H1 (cell line): ENCODE measurements around the gene ZNF397. TPM values are rescaled to one million over a fixed set of nuclear protein-coding genes. Genes with fewer than 3 reads are reported as not detected.

Source experiments
- CTCF ChIA-PET: fragments of 300-600 bp; sonication (Branson Sonifier 250); formaldehyde crosslinking; loops from one replicate; lab custom pipeline; 2021; ENCODE audit not compliant: partially characterized antibody; lab: Charles Lee
- POLR2A ChIA-PET: fragments of 300-600 bp; sonication (Branson Sonifier 250); formaldehyde crosslinking; loops from one replicate; lab custom pipeline; 2021; ENCODE audit warnings: inconsistent platforms; ENCODE audit not compliant: partially characterized antibody; lab: Charles Lee
- DNase-seq, 2 experiments: peaks; one replicate each; pipeline versions ENCODE4 v3.0.0 to v3.0.0-alpha.2; 2010 to 2022; ENCODE audit warnings: low spot score in 2 of 2, low read depth in 1 of 2, mixed read lengths in 1 of 2
- FAIRE-seq: peaks from 2 replicates; lab custom pipeline; 2011; peaks lifted over from hg19 to GRCh38; lab: Jason Lieb, UNC
- H2AFZ ChIP-seq: 2 replicates; pipeline ENCODE4 v1.8.1; 2012; ENCODE audit warnings: low read length, inconsistent platforms
- H2AK5ac ChIP-seq: 2 replicates; pipeline ENCODE4 v1.6.1; 2013; ENCODE audit warnings: low read depth, low read length
- H2BK120ac ChIP-seq: replicated peaks from 2 replicates; pipeline ENCODE3; 2013; ENCODE audit warnings: low read depth, low read length, inconsistent platforms
- H2BK12ac ChIP-seq: 2 replicates; pipeline ENCODE4 v1.6.1; 2013; ENCODE audit warnings: low read depth, low read length
- H2BK15ac ChIP-seq: 2 replicates; pipeline ENCODE4 v1.6.1; 2013; ENCODE audit warnings: low read length
- H2BK20ac ChIP-seq: 2 replicates; pipeline ENCODE4 v1.6.1; 2013; ENCODE audit warnings: low read length
- H2BK5ac ChIP-seq: 2 replicates; pipeline ENCODE4 v1.6.1; 2013; ENCODE audit warnings: low read depth, low read length
- H3K14ac ChIP-seq: 2 replicates; pipeline ENCODE4 v1.6.1; 2013; ENCODE audit warnings: inconsistent platforms; ENCODE audit not compliant: insufficient read length
- H3K18ac ChIP-seq: 2 replicates; pipeline ENCODE4 v1.6.1; 2013; ENCODE audit warnings: low read length; ENCODE audit errors: extremely low read depth
- H3K23ac ChIP-seq: 2 replicates; pipeline ENCODE4 v1.6.1; 2013; ENCODE audit warnings: inconsistent platforms; ENCODE audit not compliant: insufficient read length
- H3K23me2 ChIP-seq: 2 replicates; pipeline ENCODE4 v1.6.1; 2013; ENCODE audit warnings: low read depth, low read length
- H3K27ac ChIP-seq: 2 replicates; pipeline ENCODE4 v1.6.1; 2011; ENCODE audit warnings: low read depth, low read length, inconsistent platforms
- H3K27me3 ChIP-seq, 4 experiments: replicated peaks in 1 of 4; 1 replicate in 1 of 4; 2 replicates in 3 of 4; pipeline versions ENCODE4 v1.6.1 to v1.8.1; 2011 to 2013; ENCODE audit warnings: low read length in 3 of 4, mild to moderate bottlenecking in 3 of 4, inconsistent platforms in 2 of 4, mixed read lengths in 2 of 4, moderate library complexity in 1 of 4; ENCODE audit not compliant: control insufficient read depth in 3 of 4, insufficient read depth in 3 of 4; ENCODE audit errors: extremely low read depth in 1 of 4
- H3K36me3 ChIP-seq, 4 experiments: 2 replicates each; pipeline versions ENCODE4 v1.6.1 to v1.8.1; 2011 to 2013; ENCODE audit warnings: mild to moderate bottlenecking in 4 of 4, low read length in 3 of 4, moderate library complexity in 2 of 4, control low read depth in 1 of 4, inconsistent platforms in 1 of 4; ENCODE audit not compliant: insufficient read depth in 4 of 4, control insufficient read depth in 2 of 4
- H3K4ac ChIP-seq: replicated peaks from 2 replicates; pipeline ENCODE3; 2013; ENCODE audit warnings: low read length, low read depth, mixed read lengths, inconsistent platforms; ENCODE audit not compliant: insufficient read length
- H3K4me1 ChIP-seq, 4 experiments: replicated peaks in 1 of 4; 1 replicate in 1 of 4; 2 replicates in 3 of 4; pipeline versions ENCODE4 v1.6.1 to v1.8.1; 2011 to 2013; ENCODE audit warnings: low read length in 3 of 4, inconsistent platforms in 2 of 4, mixed read lengths in 1 of 4; ENCODE audit not compliant: insufficient read depth in 4 of 4, control insufficient read depth in 3 of 4
- H3K4me2 ChIP-seq, 2 experiments: 2 replicates each; pipeline versions ENCODE4 v1.6.1 to v1.8.1; 2011 to 2013; ENCODE audit warnings: low read depth in 2 of 2, low read length in 2 of 2, control low read depth in 1 of 2, inconsistent platforms in 1 of 2, mild to moderate bottlenecking in 1 of 2; ENCODE audit not compliant: insufficient read depth in 1 of 2
- H3K4me3 ChIP-seq, 4 experiments: fragments of 200-600, 300-600 bp in 1 of 4; sonication (generic), shearing (Covaris generic), sonication (Bioruptor Twin) in 1 of 4; 2 replicates each; pipeline versions ENCODE4 v1.5.1 to v1.8.1; 2011 to 2016; ENCODE audit warnings: low read length in 4 of 4, low read depth in 3 of 4, control low read depth in 2 of 4, inconsistent platforms in 2 of 4, mild to moderate bottlenecking in 2 of 4, mixed read lengths in 1 of 4, moderate library complexity in 1 of 4; ENCODE audit not compliant: insufficient read depth in 2 of 4; ENCODE audit errors: extremely low read depth in 1 of 4
- H3K56ac ChIP-seq: replicated peaks from 2 replicates; pipeline ENCODE3; 2013; ENCODE audit warnings: low read depth, mild to moderate bottlenecking, mixed read lengths, low read length, inconsistent platforms; ENCODE audit not compliant: insufficient read length
- H3K79me1 ChIP-seq: 2 replicates; pipeline ENCODE4 v1.6.1; 2013; ENCODE audit warnings: low read depth, low read length, control low read depth
- H3K79me2 ChIP-seq, 2 experiments: 2 replicates each; pipeline versions ENCODE4 v1.6.1 to v1.8.1; 2012 to 2013; ENCODE audit warnings: low read length in 2 of 2, mild to moderate bottlenecking in 2 of 2, inconsistent platforms in 1 of 2; ENCODE audit not compliant: insufficient read depth in 2 of 2, control insufficient read depth in 1 of 2
- H3K9ac ChIP-seq, 4 experiments: replicated peaks in 1 of 4; 1 replicate in 1 of 4; 2 replicates in 3 of 4; pipeline versions ENCODE4 v1.6.1 to v1.8.1; 2011 to 2013; ENCODE audit warnings: low read depth in 3 of 4, low read length in 3 of 4, control low read depth in 2 of 4, mild to moderate bottlenecking in 2 of 4, moderate library complexity in 2 of 4, inconsistent platforms in 1 of 4; ENCODE audit errors: extremely low read depth in 1 of 4
- H3K9me3 ChIP-seq, 2 experiments: 2 replicates each; pipeline versions ENCODE4 v1.6.1 to v1.8.1; 2012 to 2013; ENCODE audit warnings: mild to moderate bottlenecking in 2 of 2, moderate library complexity in 2 of 2, control low read depth in 1 of 2, inconsistent platforms in 1 of 2, low read depth in 1 of 2, low read length in 1 of 2, mixed read lengths in 1 of 2; ENCODE audit not compliant: insufficient read depth in 2 of 2
- H4K20me1 ChIP-seq, 2 experiments: replicated peaks in 1 of 2; 2 replicates each; pipeline versions ENCODE3 to v1.8.1; 2011 to 2013; ENCODE audit warnings: inconsistent platforms in 2 of 2, low read length in 2 of 2, mild to moderate bottlenecking in 1 of 2; ENCODE audit not compliant: insufficient read depth in 2 of 2, control insufficient read depth in 1 of 2
- H4K5ac ChIP-seq: 2 replicates; pipeline ENCODE4 v1.6.1; 2013; ENCODE audit warnings: low read length, low read depth, mixed read lengths, inconsistent platforms; ENCODE audit not compliant: insufficient read length
- H4K8ac ChIP-seq: 2 replicates; pipeline ENCODE4 v1.8.0; 2013; ENCODE audit warnings: mild to moderate bottlenecking, moderate library complexity, low read length, inconsistent platforms; ENCODE audit not compliant: insufficient read depth; ENCODE audit errors: extremely low read depth
- H4K91ac ChIP-seq: replicated peaks from 2 replicates; pipeline ENCODE3; 2013; ENCODE audit warnings: low read length, mixed read lengths, inconsistent platforms; ENCODE audit not compliant: insufficient read length
- ATF2 ChIP-seq: IDR thresholded peaks from 2 replicates; pipeline ENCODE4 v1.6.1; 2012; ENCODE audit warnings: low read length, inconsistent platforms
- BACH1 ChIP-seq: IDR thresholded peaks from 2 replicates; pipeline ENCODE4 v1.6.1; 2012; ENCODE audit warnings: low read length, improper control_type of control experiment
- BCL11A ChIP-seq, 2 experiments: IDR thresholded peaks; one replicate each; pipeline ENCODE4 v1.6.1; 2011; ENCODE audit warnings: low read depth in 2 of 2, low read length in 2 of 2, mild to moderate bottlenecking in 2 of 2
- CHD1 ChIP-seq: IDR thresholded peaks from 2 replicates; pipeline ENCODE4 v1.6.1; 2012; ENCODE audit warnings: low read depth, low read length, improper control_type of control experiment
- CTCF ChIP-seq, 3 experiments: IDR thresholded peaks; 1 replicate in 2 of 3; 2 replicates in 1 of 3; pipeline versions ENCODE4 v1.5.1 to v1.6.1; 2011; ENCODE audit warnings: low read length in 3 of 3, mild to moderate bottlenecking in 3 of 3, inconsistent platforms in 2 of 3, low read depth in 1 of 3, moderate library complexity in 1 of 3; ENCODE audit not compliant: insufficient read depth in 1 of 3; ENCODE audit errors: control extremely low read depth in 1 of 3
- EZH2 ChIP-seq: fragments of 200-600 bp; sonication (generic); IDR thresholded peaks from 2 replicates; pipeline ENCODE4 v1.7.1; 2012; ENCODE audit warnings: low read depth, mild to moderate bottlenecking, moderate library complexity, low read length, inconsistent platforms; ENCODE audit not compliant: severe bottlenecking
- RFX5 ChIP-seq: IDR thresholded peaks from 2 replicates; pipeline ENCODE4 v1.6.1; 2011; ENCODE audit warnings: low read depth, low read length, improper control_type of control experiment, borderline replicate concordance
- TBP ChIP-seq: IDR thresholded peaks from 2 replicates; pipeline ENCODE4 v1.6.1; 2011; ENCODE audit warnings: low read depth, low read length, improper control_type of control experiment
- TEAD4 ChIP-seq: IDR thresholded peaks from 2 replicates; pipeline ENCODE4 v1.6.1; 2012; ENCODE audit warnings: low read depth, low read length, inconsistent platforms, mixed read lengths
- WGBS, 2 experiments: shearing (Covaris generic) in 1 of 2; methylation state at CpG; one replicate each; pipeline versions ENCODE4 v1.1.6 to v1.1.7; 2013 to 2015; ENCODE audit warnings: low lambda C conversion rate in 2 of 2, mixed read lengths in 2 of 2, inconsistent platforms in 1 of 2, low coverage in 1 of 2, missing lambda C conversion rate in 1 of 2; ENCODE audit not compliant: insufficient replicate concordance in 2 of 2, insufficient coverage in 1 of 2, insufficient read length in 1 of 2; ENCODE audit errors: extremely low coverage in 1 of 2, missing lambda C conversion rate in 1 of 2; 5-methylcytosine and 5-hydroxymethylcytosine counted together
- polyA plus RNA-seq, 7 experiments: library from polyadenylated mRNA; depleted of rRNA in 3 of 7; stranded (reverse) in 5 of 7; unstranded in 2 of 7; fragments of >200 nt in 5 of 7; fragments of 200-250 nt in 2 of 7; gene quantifications; 1 replicate in 5 of 7; 2 replicates in 1 of 7; 4 replicates in 1 of 7; pipeline versions ENCODE4 v1.2.1 to v1.2.3, GENCODE V29; 2011 to 2013; ENCODE audit warnings: missing spikeins in 2 of 7, mixed read lengths in 2 of 7
- total RNA-seq: library from RNA; stranded (reverse); fragmentation: NEBNext Ultra II Directional; extraction: Animal tissue kit (Norgen Biotek cat#: 25700); gene quantifications from 2 replicates; pipeline ENCODE4 v1.2.1, GENCODE V29; 2021

The ZNF397 gene
- total and polyA plus RNA-seq, 2 of the 8 experiments (the other 6 are each of a cell fraction or from before 2014, with no cell fraction given), result 9.8 to 39.5 TPM

GRCh38 chr18:35244671-35245070, 3.8 kb downstream of the ZNF397 start:
- H4K91ac ChIP-seq, result no peak overlapping the region
- H3K23me2 ChIP-seq, result peaks cover 3% of the 10 kb centered on the region; the same call in 1 of the 2 replicates
- WGBS, 2 experiments, result 89% methylated on average over 4 of the region's 4 CpGs; no CpG with 5 or more reads in 1 of the 2 experiments
- no peak overlapping the region for H4K8ac ChIP-seq
- no peak overlapping the region for H2BK120ac ChIP-seq
- ChIA-PET POLR2A (interaction anchor here (0.9 to 2.0 kb wide), 2 partner anchors 9 to 45 kb away, joined by 4 to 10 read pairs; partner anchors contain the start of gene ZSCAN30), CTCF (interaction anchor here (0.7 kb wide), 2 partner anchors 44 to 77 kb away, joined by 3 read pairs; no protein-coding TSS in a partner anchor)
- no peak overlapping the region for H2AK5ac ChIP-seq
- no peaks in the 10 kb centered on the region for H3K27me3 ChIP-seq
- H2BK5ac ChIP-seq, result no peak overlapping the region
- FAIRE-seq, result no peak
- no peak overlapping the region for H4K5ac ChIP-seq
- no peak overlapping the region for H3K4me3 ChIP-seq
- H2BK20ac ChIP-seq, result no peak overlapping the region
- no peak overlapping the region for H2AFZ ChIP-seq
- H3K14ac ChIP-seq, result no peak overlapping the region
- peaks cover 0 to 3% (median 0%) of the 10 kb centered on the region in 4 experiments; a peak in 2 of 7 replicates for H3K4me1 ChIP-seq
- no peak overlapping the region for H3K27ac ChIP-seq
- no peak overlapping the region for H3K4me2 ChIP-seq
- 0 out of 2 replicates have a peak, but pooled peaks cover 3% of the 10 kb centered on the region for H3K79me1 ChIP-seq
- peaks cover 38 to 73% (median 66%) of the 10 kb centered on the region in 4 experiments for H3K36me3 ChIP-seq
- peaks cover 3 to 29% of the 10 kb centered on the region in 2 experiments for H3K79me2 ChIP-seq
- no peak overlapping the region for H3K18ac ChIP-seq
- DNase-seq, result no peak
- H4K20me1 ChIP-seq, result no peaks in the 10 kb centered on the region
- H3K4ac ChIP-seq, result no peak overlapping the region
- no peak overlapping the region for H2BK15ac ChIP-seq
- H3K9me3 ChIP-seq, result no peaks in the 10 kb centered on the region
- no peak overlapping the region for H3K56ac ChIP-seq
- H2BK12ac ChIP-seq, result no peak overlapping the region
- H3K23ac ChIP-seq, result no peak overlapping the region
- H3K9ac ChIP-seq, result no peak overlapping the region
- TF ChIP-seq EZH2, result no peak
- no peak for TF ChIP-seq CHD1
- TF ChIP-seq TBP, result no peak
- TF ChIP-seq TEAD4, result no peak
- TF ChIP-seq CTCF (IDR thresholded peaks at IDR 0.05; ENCODE audit: control extremely low read depth in 1 of 3, insufficient read depth in 1 of 3, low read depth in 1 of 3, low read length in 3 of 3), result no peak
- no peak for TF ChIP-seq RFX5
- TF ChIP-seq ATF2, result no peak
- TF ChIP-seq BCL11A (IDR thresholded peaks at IDR 0.05; ENCODE audit: low read depth in 2 of 2, low read length in 2 of 2), result no peak
- TF ChIP-seq BACH1, result no peak
